Glutamatergic neuron (in vitro differentiated cells): ENCODE measurements around the gene UST. TPM values are rescaled to one million over a fixed set of nuclear protein-coding genes. Genes with fewer than 3 reads are reported as not detected.

Source experiments
- DNase-seq: peaks from one replicate; pipeline ENCODE4 v3.0.0; 2022
- H3K27ac Mint-ChIP-seq: one replicate; pipeline ENCODE4 v1.8.0; 2020; ENCODE audit warnings: mild to moderate bottlenecking, mixed read lengths, inconsistent platforms; ENCODE audit not compliant: unreplicated experiment
- H3K27me3 Mint-ChIP-seq: one replicate; pipeline ENCODE4 v1.8.0; 2020; ENCODE audit warnings: mild to moderate bottlenecking, moderate library complexity, mixed read lengths, inconsistent platforms; ENCODE audit not compliant: unreplicated experiment
- H3K36me3 Mint-ChIP-seq: one replicate; pipeline ENCODE4 v1.8.0; 2020; ENCODE audit warnings: mild to moderate bottlenecking, mixed read lengths, inconsistent platforms; ENCODE audit not compliant: unreplicated experiment
- H3K4me1 Mint-ChIP-seq: one replicate; pipeline ENCODE4 v1.8.0; 2020; ENCODE audit warnings: mild to moderate bottlenecking, low read depth, mixed read lengths, inconsistent platforms; ENCODE audit not compliant: unreplicated experiment
- H3K4me3 Mint-ChIP-seq: one replicate; pipeline ENCODE4 v1.8.0; 2020; ENCODE audit warnings: mild to moderate bottlenecking, mixed read lengths, inconsistent platforms; ENCODE audit not compliant: unreplicated experiment
- H3K9me3 Mint-ChIP-seq: one replicate; pipeline ENCODE4 v1.8.0; 2020; ENCODE audit warnings: mild to moderate bottlenecking, moderate library complexity, mixed read lengths, inconsistent platforms; ENCODE audit not compliant: unreplicated experiment
- CTCF ChIP-seq: fragments of 200-600 bp; sonication (generic); IDR thresholded peaks from one replicate; pipeline ENCODE4 v1.5.0; 2021; ENCODE audit not compliant: partially characterized antibody, unreplicated experiment
- total RNA-seq: library from RNA; stranded (reverse); fragmentation: NEBNext Ultra II Directional; extraction: Animal tissue kit (Norgen Biotek cat#: 25700); gene quantifications from one replicate; pipeline ENCODE4 v1.2.1, GENCODE V29; 2021; ENCODE audit not compliant: unreplicated experiment

Gene UST
- total RNA-seq, 1 donor from 2014 or later, result 11.2 TPM

- Mint-ChIP-seq H3K27me3 (no peaks in the 10 kb centered on the region), H3K4me1 (peaks cover 10% of the 10 kb centered on the region), H3K4me3 (no peak overlapping the region), H3K36me3 (no peaks in the 10 kb centered on the region), H3K27ac (no peak overlapping the region), H3K9me3 (no peaks in the 10 kb centered on the region)
- no peak for TF ChIP-seq CTCF
- no peak for DNase-seq
Measured at GRCh38 chr6:148825492-148825891, 78.7 kb downstream of the UST start.

GRCh38 chr6:148827416-148828045 is 80.7 kb downstream of the UST start:
- Mint-ChIP-seq H3K27me3 (no peaks in the 10 kb centered on the region), H3K4me1 (peaks cover 10% of the 10 kb centered on the region), H3K27ac (no peak overlapping the region), H3K9me3 (no peaks in the 10 kb centered on the region), H3K36me3 (no peaks in the 10 kb centered on the region), H3K4me3 (no peak overlapping the region)
- TF ChIP-seq CTCF, result no peak
- DNase-seq, result no peak

- no peaks in the 10 kb centered on the region for H3K27me3 Mint-ChIP-seq
- TF ChIP-seq CTCF, result no peak
- H3K36me3 Mint-ChIP-seq, result no peaks in the 10 kb centered on the region
- H3K27ac Mint-ChIP-seq, result no peak overlapping the region
- DNase-seq, result no peak
- no peak overlapping the region for H3K4me3 Mint-ChIP-seq
- H3K9me3 Mint-ChIP-seq, result no peaks in the 10 kb centered on the region
- H3K4me1 Mint-ChIP-seq, result peaks cover 8% of the 10 kb centered on the region
Measured at GRCh38 chr6:148828047-148828446, 81.2 kb downstream of the UST start.

- H3K36me3 Mint-ChIP-seq, result no peaks in the 10 kb centered on the region
- no peak overlapping the region for H3K27ac Mint-ChIP-seq
- DNase-seq, result no peak
- H3K27me3 Mint-ChIP-seq, result no peaks in the 10 kb centered on the region
- H3K9me3 Mint-ChIP-seq, result no peaks in the 10 kb centered on the region
- TF ChIP-seq CTCF, result no peak
- H3K4me3 Mint-ChIP-seq, result no peak overlapping the region
- peaks cover 3% of the 10 kb centered on the region for H3K4me1 Mint-ChIP-seq
Measured at GRCh38 chr6:148829415-148830101, 82.7 kb downstream of the UST start.

- DNase-seq, result no peak
- no peaks in the 10 kb centered on the region for H3K9me3 Mint-ChIP-seq
- no peak overlapping the region for H3K27ac Mint-ChIP-seq
- TF ChIP-seq CTCF, result no peak
- no peaks in the 10 kb centered on the region for H3K36me3 Mint-ChIP-seq
- H3K4me1 Mint-ChIP-seq, result peaks cover 5% of the 10 kb centered on the region
- no peaks in the 10 kb centered on the region for H3K27me3 Mint-ChIP-seq
- H3K4me3 Mint-ChIP-seq, result no peak overlapping the region
Measured at GRCh38 chr6:148830614-148831013, 83.8 kb downstream of the UST start.
